Activated CD8-positive, alpha-beta T cell treated with anti-CD3 and anti-CD28 coated beads, Interleukin-2, amount 10 ng/mL, durations not matched to agents 7 days and 5 days (primary cell): ENCODE results near the gene MKLN1. TPM values are rescaled to one million over a fixed set of nuclear protein-coding genes. Genes with fewer than 3 reads are reported as not detected.
"Not testable (repeated sequence)": the region's sequence is repeated elsewhere in the genome, so short reads cannot be mapped to it uniquely, and the experiment has no call there.

ENCODE experiments used
- ATAC-seq: fragments of 150-1000 bp; cut with Tn5 transposase; one replicate; pipeline ENCODE4 v1.10.0; 2021; ENCODE audit warnings: moderate library complexity
- CTCF ChIA-PET: fragments of 350-600 bp; sonication (Branson Sonifier 250); formaldehyde crosslinking; loops from one replicate; lab custom pipeline; 2021; ENCODE audit warnings: antibody characterized with exemption; lab: Charles Lee
- POLR2A ChIA-PET: fragments of 350-600 bp; sonication (Branson Sonifier 250); formaldehyde crosslinking; loops from one replicate; lab custom pipeline; 2021; ENCODE audit warnings: antibody characterized with exemption; lab: Charles Lee
- DNase-seq: peaks from one replicate; pipeline ENCODE4 v3.0.0-alpha.2; 2020
- H3K27ac Mint-ChIP-seq: one replicate; pipeline ENCODE4 v1.8.0; 2021; ENCODE audit warnings: mild to moderate bottlenecking, mixed read lengths
- H3K27me3 Mint-ChIP-seq: one replicate; pipeline ENCODE4 v1.8.0; 2021; ENCODE audit warnings: low read depth, mixed read lengths
- H3K36me3 Mint-ChIP-seq: one replicate; pipeline ENCODE4 v1.8.0; 2021; ENCODE audit warnings: low read depth, mixed read lengths
- H3K4me1 Mint-ChIP-seq: one replicate; pipeline ENCODE4 v1.8.0; 2021; ENCODE audit warnings: low read depth, mixed read lengths
- H3K4me3 Mint-ChIP-seq: one replicate; pipeline ENCODE4 v1.8.0; 2021; ENCODE audit warnings: mild to moderate bottlenecking, mixed read lengths
- H3K9me3 Mint-ChIP-seq: one replicate; pipeline ENCODE4 v1.8.0; 2022; ENCODE audit warnings: mixed read lengths; ENCODE audit not compliant: insufficient read depth
- total RNA-seq, 2 experiments: library from RNA; stranded (reverse); gene quantifications; one replicate each; pipeline ENCODE4 v1.2.3, GENCODE V29; 2021

MKLN1 gene
- total RNA-seq, 2 experiments from 2014 or later = 31.6 to 34.0 TPM

GRCh38 chr7:131299074-131299473 is 28.6 kb upstream of the MKLN1 start:
- no peak overlapping the region for H3K4me3 Mint-ChIP-seq
- no peaks in the 10 kb centered on the region for H3K4me1 Mint-ChIP-seq
- H3K9me3 Mint-ChIP-seq = no peaks in the 10 kb centered on the region
- DNase-seq = no peak
- no peaks in the 10 kb centered on the region for H3K36me3 Mint-ChIP-seq
- H3K27me3 Mint-ChIP-seq = peaks cover 9% of the 10 kb centered on the region
- CTCF ChIA-PET = interaction anchor here (1.1 kb wide), 1 partner anchor 151 kb away, joined by 3 read pairs; no protein-coding TSS in a partner anchor
- no peak overlapping the region for H3K27ac Mint-ChIP-seq
- POLR2A ChIA-PET = no interaction called here
- no peak for ATAC-seq

GRCh38 chr7:131300078-131300477 is 27.6 kb upstream of the MKLN1 start:
- H3K4me3 Mint-ChIP-seq = no peak overlapping the region
- H3K27me3 Mint-ChIP-seq = peaks cover 7% of the 10 kb centered on the region
- no peaks in the 10 kb centered on the region for H3K36me3 Mint-ChIP-seq
- no peaks in the 10 kb centered on the region for H3K4me1 Mint-ChIP-seq
- CTCF ChIA-PET = no interaction called here
- ATAC-seq (no peak), DNase-seq (no peak)
- H3K9me3 Mint-ChIP-seq = no peaks in the 10 kb centered on the region
- H3K27ac Mint-ChIP-seq = no peak overlapping the region
- POLR2A ChIA-PET = no interaction called here

- peaks cover 7% of the 10 kb centered on the region for H3K27me3 Mint-ChIP-seq
- H3K27ac Mint-ChIP-seq = no peak overlapping the region
- H3K36me3 Mint-ChIP-seq = no peaks in the 10 kb centered on the region
- DNase-seq (no peak), ATAC-seq (no peak)
- H3K9me3 Mint-ChIP-seq = no peaks in the 10 kb centered on the region
- no peaks in the 10 kb centered on the region for H3K4me1 Mint-ChIP-seq
- H3K4me3 Mint-ChIP-seq = no peak overlapping the region
- CTCF ChIA-PET = interaction anchor here (1.7 kb wide), 1 partner anchor 171 kb away, joined by 3 read pairs; no protein-coding TSS in a partner anchor
- POLR2A ChIA-PET = no interaction called here
Observed at GRCh38 chr7:131300572-131301466, 26.9 kb upstream of the MKLN1 start.

GRCh38 chr7:131302446-131302845 is 25.2 kb upstream of the MKLN1 start:
- Mint-ChIP-seq H3K4me3 (no peak overlapping the region), H3K27ac (no peak overlapping the region), H3K27me3 (peaks cover 7% of the 10 kb centered on the region), H3K9me3 (peaks cover 9% of the 10 kb centered on the region), H3K4me1 (no peaks in the 10 kb centered on the region), H3K36me3 (peaks cover 8% of the 10 kb centered on the region)
- DNase-seq (no peak), ATAC-seq (no peak)
- ChIA-PET CTCF (interaction anchor here (1.0 to 1.7 kb wide), 7 partner anchors 173 to 406 kb away, joined by 3 to 6 read pairs (median 3); no protein-coding TSS in a partner anchor), POLR2A (no interaction called here)

- no peak for ATAC-seq
Observed at GRCh38 chr7:131302876-131303707, 24.6 kb upstream of the MKLN1 start.

GRCh38 chr7:131305152-131305551 is 22.5 kb upstream of the MKLN1 start:
- H3K36me3 Mint-ChIP-seq = peaks cover 8% of the 10 kb centered on the region
- CTCF ChIA-PET = interaction anchor here (1.1 kb wide), 1 partner anchor 19 kb away, joined by 3 read pairs; no protein-coding TSS in a partner anchor

More at GRCh38 chr7:131302876-131303707, 24.6 kb upstream of the MKLN1 start:
- Mint-ChIP-seq H3K4me1 (no peaks in the 10 kb centered on the region), H3K36me3 (peaks cover 8% of the 10 kb centered on the region), H3K27ac (no peak overlapping the region), H3K27me3 (peaks cover 7% of the 10 kb centered on the region), H3K4me3 (no peak overlapping the region), H3K9me3 (peaks cover 9% of the 10 kb centered on the region)
- DNase-seq = peak; percentile 29
- ChIA-PET POLR2A (interaction anchor here (0.6 kb wide), 1 partner anchor 156 kb away, joined by 3 read pairs; no protein-coding TSS in a partner anchor), CTCF (interaction anchor here (1.0 to 1.7 kb wide), 7 partner anchors 173 to 406 kb away, joined by 3 to 6 read pairs (median 3); no protein-coding TSS in a partner anchor)

GRCh38 chr7:131306041-131306440 is 21.6 kb upstream of the MKLN1 start:
- POLR2A ChIA-PET, H3K27me3 Mint-ChIP-seq, H3K36me3 Mint-ChIP-seq, H3K4me1 Mint-ChIP-seq, ATAC-seq, H3K27ac Mint-ChIP-seq, DNase-seq, H3K4me3 Mint-ChIP-seq: not testable (repeated sequence)
- CTCF ChIA-PET = interaction anchor here (0.7 kb wide), 1 partner anchor 409 kb away, joined by 3 read pairs; no protein-coding TSS in a partner anchor
- peaks cover 19% of the 10 kb centered on the region for H3K9me3 Mint-ChIP-seq

More at GRCh38 chr7:131305152-131305551, 22.5 kb upstream of the MKLN1 start:
- no peak overlapping the region for H3K27ac Mint-ChIP-seq
- H3K4me1 Mint-ChIP-seq = no peaks in the 10 kb centered on the region
- no peak overlapping the region for H3K4me3 Mint-ChIP-seq
- DNase-seq (no peak), ATAC-seq (no peak)
- POLR2A ChIA-PET = no interaction called here
- peaks cover 3% of the 10 kb centered on the region for H3K27me3 Mint-ChIP-seq
- peaks cover 14% of the 10 kb centered on the region for H3K9me3 Mint-ChIP-seq

GRCh38 chr7:131306777-131307176 is 20.9 kb upstream of the MKLN1 start:
- no peaks in the 10 kb centered on the region for H3K27me3 Mint-ChIP-seq
- no peak overlapping the region for H3K27ac Mint-ChIP-seq
- DNase-seq (no peak), ATAC-seq (no peak)
- CTCF ChIA-PET = interaction anchor here (0.7 kb wide), 1 partner anchor 410 kb away, joined by 3 read pairs; no protein-coding TSS in a partner anchor
- no peaks in the 10 kb centered on the region for H3K4me1 Mint-ChIP-seq
- POLR2A ChIA-PET = no interaction called here
- H3K4me3 Mint-ChIP-seq = no peak overlapping the region
- H3K36me3 Mint-ChIP-seq = peaks cover 8% of the 10 kb centered on the region
- peaks cover 24% of the 10 kb centered on the region for H3K9me3 Mint-ChIP-seq

GRCh38 chr7:131307627-131308026 is 20.0 kb upstream of the MKLN1 start:
- Mint-ChIP-seq H3K4me1 (no peaks in the 10 kb centered on the region), H3K27me3 (no peaks in the 10 kb centered on the region), H3K9me3 (peaks cover 24% of the 10 kb centered on the region), H3K36me3 (peaks cover 8% of the 10 kb centered on the region), H3K27ac (no peak overlapping the region), H3K4me3 (no peak overlapping the region)
- ATAC-seq (no peak), DNase-seq (no peak)
- ChIA-PET POLR2A (no interaction called here), CTCF (no interaction called here)

- H3K4me3 Mint-ChIP-seq = no peak overlapping the region
- no peak overlapping the region for H3K27ac Mint-ChIP-seq
- CTCF ChIA-PET = interaction anchor here (1.4 kb wide), 1 partner anchor 9 kb away, joined by 3 read pairs; no protein-coding TSS in a partner anchor
- H3K36me3 Mint-ChIP-seq = no peaks in the 10 kb centered on the region
- H3K4me1 Mint-ChIP-seq = no peaks in the 10 kb centered on the region
- DNase-seq (no peak), ATAC-seq (no peak)
- H3K9me3 Mint-ChIP-seq = peaks cover 20% of the 10 kb centered on the region
- no peaks in the 10 kb centered on the region for H3K27me3 Mint-ChIP-seq
- POLR2A ChIA-PET = no interaction called here
Observed at GRCh38 chr7:131312838-131313237, 14.8 kb upstream of the MKLN1 start.

GRCh38 chr7:131320603-131321002 is 7.1 kb upstream of the MKLN1 start:
- ChIA-PET POLR2A (no interaction called here), CTCF (no interaction called here)
- Mint-ChIP-seq H3K27me3 (no peaks in the 10 kb centered on the region), H3K27ac (no peak overlapping the region), H3K36me3 (peaks cover 3% of the 10 kb centered on the region), H3K4me3 (no peak overlapping the region), H3K9me3 (no peaks in the 10 kb centered on the region), H3K4me1 (peaks cover 6% of the 10 kb centered on the region)
- DNase-seq (no peak), ATAC-seq (no peak)
